Stimulated activated CD4-positive, alpha-beta T cell treated with anti-CD3 and anti-CD28 coated beads, Interleukin-12 subunit alpha, Interleukin-12 subunit beta, amount 100 ng/mL, for 48 hours (primary cell): ENCODE measurements around the gene MSANTD1.

ENCODE experiments used
- DNase-seq, 3 donors: peaks; one replicate each; pipeline ENCODE4 v3.0.0-alpha.2; 2020; ENCODE audit warnings: low read depth in 2 of 3, low spot score in 1 of 3

MSANTD1 gene

GRCh38 chr4:3247399-3248177, 1.4 kb upstream of the MSANTD1 start:
- no peak for DNase-seq

GRCh38 chr4:3248178-3248480, 830 bp upstream of the MSANTD1 start:
- no peak for DNase-seq

- no peak for DNase-seq
Observed at GRCh38 chr4:3249711-3250437, 915 bp downstream of the MSANTD1 start.

GRCh38 chr4:3250438-3250955, 1.5 kb downstream of the MSANTD1 start:
- no peak for DNase-seq

GRCh38 chr4:3250956-3251690, 2.2 kb downstream of the MSANTD1 start:
- DNase-seq: no peak

- no peak for DNase-seq
Observed at GRCh38 chr4:3251691-3252479, 2.9 kb downstream of the MSANTD1 start.

- DNase-seq: no peak
Observed at GRCh38 chr4:3252480-3252828, 3.5 kb downstream of the MSANTD1 start.

- no peak for DNase-seq
Observed at GRCh38 chr4:3252831-3253641, 4.1 kb downstream of the MSANTD1 start.

GRCh38 chr4:3253808-3254207, 4.8 kb downstream of the MSANTD1 start:
- no peak for DNase-seq

GRCh38 chr4:3254302-3255131, 5.6 kb downstream of the MSANTD1 start:
- DNase-seq: no peak

- DNase-seq: no peak
Observed at GRCh38 chr4:3255611-3256186, 6.7 kb downstream of the MSANTD1 start.

- no peak for DNase-seq
Observed at GRCh38 chr4:3256230-3257102, 7.5 kb downstream of the MSANTD1 start.

GRCh38 chr4:3257103-3257555, 8.2 kb downstream of the MSANTD1 start:
- no peak for DNase-seq

- DNase-seq: no peak
Observed at GRCh38 chr4:3257556-3258482, 8.9 kb downstream of the MSANTD1 start.

GRCh38 chr4:3261411-3262207, 12.7 kb downstream of the MSANTD1 start:
- no peak for DNase-seq
